T-helper 2 cell (primary cell): Measurements from ENCODE around the gene SNX1.
A peak's percentile ranks its signal among the peaks of the same experiment; 100 is the strongest.
"Not testable (repeated sequence)": the region's sequence is repeated elsewhere in the genome, so short reads cannot be mapped to it uniquely, and the experiment has no call there.

ENCODE experiments used
- DNase-seq, 5 experiments: peaks; one replicate each; pipeline versions ENCODE4 v3.0.0 to v3.0.0-alpha.2; 2012 to 2022
- total RNA-seq, 2 donors: gene quantifications; one replicate each; lab custom pipeline; 2026; lab: John Stamatoyannopoulos, UW

The SNX1 gene, protein sequence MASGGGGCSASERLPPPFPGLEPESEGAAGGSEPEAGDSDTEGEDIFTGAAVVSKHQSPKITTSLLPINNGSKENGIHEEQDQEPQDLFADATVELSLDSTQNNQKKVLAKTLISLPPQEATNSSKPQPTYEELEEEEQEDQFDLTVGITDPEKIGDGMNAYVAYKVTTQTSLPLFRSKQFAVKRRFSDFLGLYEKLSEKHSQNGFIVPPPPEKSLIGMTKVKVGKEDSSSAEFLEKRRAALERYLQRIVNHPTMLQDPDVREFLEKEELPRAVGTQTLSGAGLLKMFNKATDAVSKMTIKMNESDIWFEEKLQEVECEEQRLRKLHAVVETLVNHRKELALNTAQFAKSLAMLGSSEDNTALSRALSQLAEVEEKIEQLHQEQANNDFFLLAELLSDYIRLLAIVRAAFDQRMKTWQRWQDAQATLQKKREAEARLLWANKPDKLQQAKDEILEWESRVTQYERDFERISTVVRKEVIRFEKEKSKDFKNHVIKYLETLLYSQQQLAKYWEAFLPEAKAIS
- total RNA-seq, result 57.4 to 83.8 reads per million in 2 donors

GRCh38 chr15:64095795-64096667 lies at the start of gene SNX1:
Gene SNX1, plus strand, starts transcription at chr15:64095982. Its CDS starts 32 bp downstream, at chr15:64096014.
- peak; percentile 91 to 97 (median 95) for DNase-seq

DNA sequence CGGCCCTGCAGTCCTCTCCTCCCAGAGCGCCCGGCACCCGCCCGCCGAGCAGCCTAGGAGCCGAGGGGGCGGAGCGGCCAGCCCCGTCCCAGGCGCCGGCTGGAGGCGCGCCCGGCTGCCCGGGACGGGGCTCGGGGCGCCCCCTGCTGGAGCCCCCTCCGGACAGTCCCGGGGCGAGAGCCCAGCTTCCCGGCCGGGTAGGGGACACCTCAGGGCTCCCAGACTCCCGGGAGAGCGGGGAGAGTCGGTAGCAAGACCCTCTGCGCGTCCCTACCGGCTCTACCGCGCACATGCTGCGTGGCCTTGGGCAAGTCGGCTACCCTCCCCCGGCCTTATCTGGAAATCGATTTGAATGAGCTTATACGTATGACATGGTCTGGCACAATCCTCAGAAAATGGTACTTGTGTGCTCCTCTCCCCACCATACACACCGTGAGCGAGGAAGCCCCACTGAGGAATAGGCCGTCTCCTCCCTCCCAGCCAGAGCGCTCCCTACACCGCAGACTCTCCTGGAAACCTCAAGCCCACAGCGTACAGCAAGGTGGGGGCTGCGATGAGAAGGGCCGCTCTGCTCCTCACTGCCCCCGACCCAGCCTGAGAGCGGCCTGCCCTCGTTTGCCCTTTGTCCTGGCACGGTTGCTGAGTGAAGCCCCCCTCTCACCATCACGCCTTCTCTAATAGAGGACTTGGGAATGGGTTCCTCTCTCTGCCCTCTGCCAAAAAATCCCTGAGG lies 49.2 kb upstream of the SNX1 start, which contains the start of gene DAPK2:
DAPK2 (minus strand) TSS at position 65 of the 733 bp plus-strand sequence. CDS start 6,224 bp downstream, outside the sequence.
- DNase-seq, result peak; percentile 41 to 65 (median 48)

- DNase-seq, result no peak
Measured at GRCh38 chr15:64048781-64049460, 46.9 kb upstream of the SNX1 start.

DNA sequence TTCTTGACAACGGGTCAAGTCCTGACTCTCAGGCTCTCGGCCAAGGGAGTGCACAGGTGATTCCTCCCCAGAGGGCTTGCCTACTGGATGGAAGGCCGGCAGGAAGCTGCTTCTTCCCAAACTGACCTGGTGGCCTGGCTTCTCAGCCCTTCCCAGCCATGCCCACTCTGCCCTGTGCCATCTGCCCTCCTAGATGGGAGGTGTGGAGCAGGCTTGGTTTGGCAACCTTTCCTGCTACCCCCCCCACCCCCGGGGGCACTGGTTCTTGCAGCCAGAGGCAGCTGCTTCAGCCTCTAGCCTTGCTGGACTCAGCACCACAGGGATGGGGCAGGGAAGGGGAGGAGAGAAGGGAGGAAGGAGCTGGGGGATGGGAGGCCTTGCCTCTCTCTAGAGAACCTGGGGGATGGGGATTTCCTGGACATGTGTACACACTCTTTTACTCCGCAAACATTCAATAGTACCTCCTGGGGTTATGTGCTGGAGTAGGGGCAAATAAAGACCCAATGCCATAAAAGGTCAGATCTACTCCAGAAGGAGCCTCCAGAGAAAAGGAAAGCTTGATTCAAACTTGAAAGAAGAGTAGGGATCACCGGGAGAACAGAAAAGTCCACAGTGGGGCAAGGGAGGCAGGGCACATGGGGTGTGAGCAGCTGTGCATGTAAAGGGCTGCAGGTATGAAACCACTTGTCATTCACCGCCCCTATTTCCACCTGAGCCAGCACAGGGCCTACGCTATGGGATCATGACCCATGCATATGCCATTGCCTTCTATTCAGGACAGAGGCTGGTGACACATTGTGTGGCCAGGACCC lies 45.3 kb upstream of the SNX1 start:
- DNase-seq, result no peak

GRCh38 chr15:64051093-64051402 lies 44.7 kb upstream of the SNX1 start:
- no peak for DNase-seq

DNA sequence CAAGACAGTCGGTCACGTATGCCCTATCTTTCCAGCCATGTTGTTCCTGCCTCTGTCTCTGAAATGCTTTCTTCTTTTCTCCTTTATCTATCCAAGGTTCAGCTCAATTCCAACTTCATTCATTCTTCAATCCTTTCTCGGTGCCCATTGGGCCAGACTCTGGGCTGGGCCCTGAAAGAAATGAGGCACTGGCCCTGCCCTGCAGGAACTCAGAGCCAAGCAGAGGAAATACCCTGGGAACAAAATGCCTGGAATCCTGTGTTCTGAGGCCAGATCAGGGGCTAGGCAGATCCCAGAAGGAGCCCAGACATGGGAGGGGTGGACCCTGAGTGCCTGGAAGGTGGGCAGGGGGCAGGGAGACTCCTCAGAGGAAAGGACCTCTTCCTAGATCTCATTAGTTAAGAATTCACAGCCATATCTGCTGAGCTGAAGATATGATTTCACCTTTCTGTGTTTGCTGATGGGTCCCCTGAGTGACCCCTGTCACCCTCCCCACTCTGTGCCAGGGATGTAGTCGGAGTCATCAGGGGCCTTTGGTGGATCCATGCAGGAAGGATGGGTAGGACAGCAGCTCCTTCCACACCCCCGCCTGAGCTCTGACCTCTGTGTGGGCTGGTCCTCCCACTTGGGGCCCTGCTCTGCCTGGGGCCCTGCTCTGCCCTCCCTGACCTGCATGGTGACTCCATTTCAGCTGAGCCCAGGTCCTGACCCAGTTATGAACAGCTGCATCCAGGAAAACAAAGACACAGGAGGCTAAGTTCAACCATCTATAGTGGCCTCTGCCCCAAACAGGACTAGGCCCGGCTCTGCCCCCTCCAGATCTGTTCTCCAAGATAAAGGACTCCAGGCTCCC lies 44.1 kb upstream of the SNX1 start:
- no peak for DNase-seq

DNA sequence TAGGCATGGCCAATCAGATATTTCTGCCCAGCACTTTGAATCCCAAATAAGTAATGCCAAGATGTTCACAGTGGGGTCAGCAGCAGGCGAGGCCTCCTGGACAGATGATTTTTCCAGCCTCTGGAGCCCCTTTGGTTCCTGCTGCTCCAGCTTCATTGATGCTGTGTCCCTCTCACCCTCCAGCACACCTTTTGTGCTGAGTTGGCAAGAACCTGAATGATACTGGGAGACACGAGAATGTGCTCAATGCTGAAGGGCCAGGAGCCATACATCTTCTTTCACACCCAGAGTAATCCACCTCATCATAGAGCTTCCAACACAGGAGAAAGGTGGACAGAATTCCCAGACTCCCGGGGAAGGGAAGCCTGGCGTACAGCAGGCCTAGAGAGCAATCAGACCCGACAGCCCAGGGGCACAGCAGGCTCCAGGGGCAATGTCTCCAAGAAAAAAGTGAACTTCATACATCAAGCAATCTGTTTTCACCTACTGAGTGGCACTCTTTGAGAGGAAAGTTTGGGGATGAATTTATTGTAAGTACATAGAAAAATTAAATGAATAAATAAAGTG lies 42.8 kb upstream of the SNX1 start:
- no peak for DNase-seq

DNA sequence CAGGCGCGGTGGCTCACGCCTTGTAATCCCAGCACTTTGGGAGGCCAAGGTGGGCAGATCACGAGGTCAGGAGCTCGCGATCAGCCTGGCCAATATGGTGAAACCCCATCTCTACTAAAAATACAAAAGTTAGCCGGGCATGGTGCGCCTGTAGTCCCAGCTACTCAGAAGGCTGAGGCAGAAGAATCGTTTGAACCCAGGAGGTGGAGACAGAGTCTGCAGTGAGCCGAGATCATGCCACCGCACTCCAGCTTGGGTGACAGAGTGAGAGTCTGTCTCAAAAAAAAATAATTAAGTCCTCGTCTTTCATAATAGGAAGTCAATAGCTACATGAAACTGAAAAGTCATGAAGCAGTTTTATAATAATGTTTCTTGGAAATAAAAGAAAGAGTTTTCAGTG lies 42.1 kb upstream of the SNX1 start:
- not testable (repeated sequence) for DNase-seq

DNA sequence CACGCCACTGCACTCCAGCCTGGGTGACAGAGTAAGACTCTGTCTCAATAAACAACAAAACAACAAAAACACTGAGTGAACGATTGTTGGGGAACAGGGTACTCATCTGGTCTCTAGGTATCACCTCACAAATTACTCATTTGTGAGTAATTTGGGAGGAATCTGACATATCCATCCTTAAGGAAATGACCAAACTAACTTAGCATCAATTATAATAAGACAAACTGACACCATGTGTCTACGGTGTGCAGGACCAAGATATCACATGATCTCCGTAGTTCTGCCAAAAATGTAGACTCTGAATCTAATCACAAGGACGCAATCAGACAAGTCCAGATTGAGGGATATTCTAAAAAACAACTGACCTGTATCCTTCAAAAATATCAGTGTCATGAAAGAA lies 37.5 kb upstream of the SNX1 start:
- no peak for DNase-seq

DNA sequence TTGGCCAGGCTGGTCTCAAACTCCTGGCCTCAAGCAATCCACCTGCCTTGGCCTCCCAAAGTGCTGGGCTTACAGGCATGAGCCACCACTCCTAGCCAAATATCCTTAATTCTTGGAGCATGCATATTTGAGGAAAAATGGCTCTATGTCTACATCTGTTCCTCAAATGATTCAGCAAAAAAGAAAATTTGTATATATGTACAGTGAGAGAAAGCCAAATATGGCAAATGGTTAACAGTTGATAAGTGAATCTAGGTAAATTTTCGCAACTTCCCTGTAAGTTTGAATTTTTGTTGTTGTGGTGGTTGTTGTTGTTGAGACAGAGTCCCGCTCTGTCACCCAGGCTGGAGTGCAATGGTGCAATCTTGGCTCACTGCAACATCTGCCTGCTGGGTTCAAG lies 36.7 kb upstream of the SNX1 start:
- not testable (repeated sequence) for DNase-seq

- no peak for DNase-seq
Measured at GRCh38 chr15:64060716-64061115, 35.1 kb upstream of the SNX1 start.

- no peak for DNase-seq
Measured at GRCh38 chr15:64066451-64066850, 29.3 kb upstream of the SNX1 start.

DNA sequence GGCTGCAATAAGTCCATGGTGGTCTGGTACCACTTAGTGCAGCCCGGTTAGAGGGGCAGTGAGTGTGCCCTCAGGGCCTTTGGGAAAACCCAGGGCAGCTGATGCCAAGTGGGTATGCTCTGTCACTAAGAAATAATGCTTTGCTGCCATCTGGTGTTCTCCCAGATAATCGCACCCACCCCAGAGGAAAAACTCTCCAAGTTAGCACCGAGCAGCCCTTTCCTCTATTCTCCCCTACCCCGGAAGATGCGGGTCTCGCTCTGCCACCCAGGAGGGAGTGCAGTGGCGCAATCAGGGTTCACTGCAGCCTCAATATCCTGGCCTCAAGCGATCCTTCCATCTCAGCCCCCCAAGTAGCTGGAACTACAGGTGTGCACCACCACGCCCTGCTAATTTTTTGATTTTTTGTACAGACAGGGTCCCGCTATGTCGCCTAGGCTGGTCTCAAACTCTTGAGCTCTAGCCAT lies 28.2 kb upstream of the SNX1 start:
- DNase-seq, result peak; percentile 21 to 64 (median 51)

DNA sequence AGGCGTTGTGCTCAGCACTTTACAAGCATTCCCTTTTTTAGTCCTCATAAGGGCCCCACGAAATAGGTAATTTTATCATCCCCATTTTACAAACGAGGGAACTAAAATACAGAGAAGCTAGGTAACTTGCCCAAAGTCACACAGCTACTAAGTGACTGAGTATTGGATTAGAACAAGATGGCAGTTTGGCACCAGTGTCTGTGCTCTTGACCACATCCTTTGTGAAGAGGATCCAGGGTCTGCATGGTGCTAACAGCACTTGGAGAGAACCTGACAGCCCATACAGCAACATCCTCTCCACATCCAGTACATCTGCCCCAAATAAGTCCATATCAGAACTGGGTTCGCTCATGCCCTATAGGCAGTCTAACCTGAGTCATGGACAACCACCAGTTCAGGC lies 27.6 kb upstream of the SNX1 start:
- DNase-seq, result peak in 1 of 5 experiments; percentile 70

GRCh38 chr15:64070106-64070505 lies 25.7 kb upstream of the SNX1 start:
- DNase-seq, result no peak

DNA sequence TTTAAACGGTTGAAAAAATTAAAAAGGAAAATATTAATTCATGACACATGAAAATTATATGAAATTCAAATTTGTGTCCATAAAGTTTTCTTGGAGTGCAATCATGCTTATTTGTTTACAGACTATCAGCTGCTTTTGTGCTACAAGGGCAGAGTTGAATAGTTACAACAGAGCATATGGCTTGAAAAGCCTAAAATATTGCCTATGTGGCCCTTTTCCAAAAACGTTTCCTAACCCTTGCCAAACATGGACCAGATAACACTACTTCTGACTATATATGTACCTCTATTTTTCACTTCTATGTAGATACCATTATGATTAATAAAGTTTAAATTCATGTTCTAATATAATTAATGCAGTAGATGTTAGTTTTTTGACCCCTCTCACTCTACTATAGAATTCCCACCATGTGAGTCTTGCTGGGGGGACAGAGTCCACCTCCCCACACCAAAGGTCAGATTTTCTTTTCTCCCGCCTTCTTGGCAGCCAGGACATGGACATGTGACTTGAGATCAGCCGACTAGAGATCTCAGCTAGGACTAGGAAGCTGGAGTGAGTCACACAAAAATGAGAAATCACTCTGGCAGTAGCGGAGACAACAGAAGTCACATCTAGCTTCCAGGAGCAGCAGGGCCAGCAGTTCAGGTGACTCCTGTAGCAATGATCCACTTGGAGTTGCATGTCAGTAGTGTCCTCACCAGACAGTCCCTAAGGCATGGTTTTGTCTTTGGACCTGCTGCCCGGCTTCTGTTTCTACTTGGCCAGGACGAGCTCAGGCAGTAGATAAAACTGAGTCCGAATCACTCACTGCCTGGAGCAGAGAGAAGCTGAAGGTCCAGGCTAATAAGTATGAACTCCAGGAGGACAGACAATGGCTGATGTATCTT lies 24.6 kb upstream of the SNX1 start:
- no peak for DNase-seq

- no peak for DNase-seq
Measured at GRCh38 chr15:64071931-64072765, 23.6 kb upstream of the SNX1 start.

DNA sequence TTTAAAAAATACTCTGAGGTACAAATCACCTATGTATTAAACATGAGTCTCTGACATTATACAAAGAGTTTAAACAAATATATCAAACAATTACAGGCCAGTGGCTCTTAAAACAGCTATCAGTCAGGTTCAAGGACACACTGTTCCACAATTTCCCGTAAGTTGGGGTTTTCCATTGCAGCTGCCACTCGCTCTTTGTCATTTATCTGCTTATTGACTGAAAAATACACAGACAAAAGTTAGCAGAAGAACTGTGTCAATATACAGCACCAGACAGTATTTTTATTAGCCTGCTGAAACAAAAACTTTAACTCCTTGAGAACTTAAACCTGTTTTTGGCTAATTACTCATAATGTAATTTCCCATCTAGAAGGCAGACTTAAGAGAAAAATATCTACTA lies 23.0 kb upstream of the SNX1 start:
- DNase-seq, result no peak
